ENCODE results near the gene ACOT4.
"Not testable (repeated sequence)": the region's sequence is repeated elsewhere in the genome, so short reads cannot be mapped to it uniquely, and the experiment has no call there.

The ACOT4 gene

GRCh38 chr14:73577214-73577613 lies 14.5 kb upstream of the ACOT4 start:
- DNase-seq (ENCODE audit: low read depth) = not testable (repeated sequence)

DNA sequence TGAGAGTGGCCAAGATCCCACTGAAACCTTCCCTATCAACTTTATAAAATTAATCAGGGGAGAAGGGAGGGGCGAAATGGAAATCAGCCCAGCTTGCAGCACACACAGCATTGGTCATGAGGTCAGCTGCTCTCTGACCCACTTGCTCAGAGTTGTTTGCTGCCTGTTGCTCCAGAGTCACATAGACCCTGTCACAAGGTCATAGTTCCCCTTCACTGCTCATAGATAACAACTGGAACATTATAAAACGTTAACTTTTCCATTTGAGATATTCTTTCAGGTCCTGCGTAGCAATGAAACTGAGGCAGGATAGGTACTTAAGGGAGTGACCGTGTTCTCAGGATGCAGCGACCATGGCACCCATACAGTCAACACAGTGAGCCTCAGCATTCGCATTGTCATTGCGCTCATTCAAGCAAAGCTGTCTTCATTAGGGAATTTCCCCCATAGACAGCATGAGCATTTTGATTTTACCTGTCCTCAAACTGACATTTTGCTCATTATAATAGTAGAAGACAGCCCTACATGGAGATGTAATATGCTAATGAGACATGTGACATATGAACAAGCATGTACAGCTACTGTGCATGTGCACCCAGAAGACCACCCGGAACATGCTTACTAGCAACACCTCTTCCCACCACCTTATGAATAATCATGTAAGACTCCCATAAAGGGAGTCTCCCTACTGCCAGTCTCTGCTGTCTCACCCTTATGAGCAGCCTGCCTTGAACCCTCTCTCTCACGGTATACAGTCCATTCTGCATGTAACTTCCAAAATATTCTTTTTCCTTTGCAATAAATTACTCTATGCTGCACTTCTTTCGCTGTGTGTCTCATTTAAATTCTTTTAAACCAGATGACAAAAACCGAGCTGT lies 9.3 kb upstream of the ACOT4 start:
- DNase-seq (ENCODE audit: low read depth) = not testable (repeated sequence)

GRCh38 chr14:73588695-73589094 lies 3.0 kb upstream of the ACOT4 start:
- DNase-seq (ENCODE audit: low read depth) = no peak

DNA sequence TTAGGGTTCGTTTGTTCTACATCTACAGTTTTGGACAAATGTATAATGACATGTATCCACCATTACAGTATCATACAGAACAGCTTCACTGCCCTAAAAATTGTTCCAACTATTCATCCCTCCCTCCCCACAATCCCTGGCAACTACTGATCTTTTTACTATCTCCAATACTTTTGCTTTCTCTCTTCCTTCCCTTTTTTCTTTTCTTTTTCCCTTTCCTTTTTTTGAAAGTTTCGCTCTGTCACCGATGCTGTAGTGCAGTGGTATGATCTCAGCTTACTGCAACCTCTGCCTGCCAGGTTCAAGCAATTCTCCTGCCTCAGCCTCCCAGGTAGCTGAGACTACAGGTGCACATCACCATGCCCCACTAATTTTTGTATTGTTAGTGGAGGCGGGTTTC lies 2.6 kb upstream of the ACOT4 start:
- DNase-seq (ENCODE audit: low read depth) = no peak

- DNase-seq (ENCODE audit: low read depth) = not testable (repeated sequence)
Observed at GRCh38 chr14:73590673-73591004, 1.0 kb upstream of the ACOT4 start.

- no peak for DNase-seq (ENCODE audit: low read depth)
Observed at GRCh38 chr14:73594491-73594890, 2.8 kb downstream of the ACOT4 start.

DNA sequence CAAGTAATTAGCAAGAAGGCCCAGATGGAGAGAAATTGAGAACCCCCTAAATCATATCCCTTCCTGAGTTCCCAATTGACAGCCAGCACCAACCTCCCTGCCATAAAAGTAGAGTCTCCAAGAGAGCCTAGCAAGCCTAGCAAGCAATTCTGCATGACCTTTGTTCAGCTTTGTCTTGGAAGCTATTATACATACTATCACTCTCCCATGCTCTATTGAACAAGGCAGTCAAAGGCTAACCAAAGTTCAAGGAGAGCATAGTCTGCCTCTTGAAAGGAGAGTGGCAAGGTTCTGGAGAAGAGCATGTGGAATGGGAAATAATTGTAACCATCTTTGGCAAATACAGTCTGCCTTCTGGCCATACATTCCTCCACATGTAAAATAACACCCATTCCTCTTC lies 7.8 kb downstream of the ACOT4 start:
- no peak for DNase-seq (ENCODE audit: low read depth)

- no peak for DNase-seq (ENCODE audit: low read depth)
Observed at GRCh38 chr14:73602994-73603393, 11.3 kb downstream of the ACOT4 start.

DNA sequence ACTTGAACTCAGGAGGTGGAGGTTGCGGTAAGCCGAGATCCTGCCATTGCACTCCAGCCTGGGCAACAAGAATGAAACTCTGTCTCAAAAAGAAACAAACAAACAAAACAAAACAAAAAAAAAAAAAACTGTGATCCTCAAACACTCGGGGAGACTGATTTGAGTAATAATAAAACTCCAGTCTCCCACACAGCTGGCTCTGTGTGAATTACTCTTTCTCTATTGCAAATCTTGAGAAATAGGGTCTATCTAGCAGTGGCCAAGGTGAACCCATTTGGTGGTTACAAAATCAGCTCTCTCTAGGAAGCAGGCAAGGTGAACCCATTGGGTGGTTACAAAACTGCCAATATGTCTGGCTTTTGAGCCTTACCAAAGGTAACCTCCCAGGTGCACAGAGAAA lies 14.6 kb downstream of the ACOT4 start:
- DNase-seq (ENCODE audit: low read depth) = no peak

- no peak for DNase-seq (ENCODE audit: low read depth)
Observed at GRCh38 chr14:73607241-73607640, 15.6 kb downstream of the ACOT4 start.

DNA sequence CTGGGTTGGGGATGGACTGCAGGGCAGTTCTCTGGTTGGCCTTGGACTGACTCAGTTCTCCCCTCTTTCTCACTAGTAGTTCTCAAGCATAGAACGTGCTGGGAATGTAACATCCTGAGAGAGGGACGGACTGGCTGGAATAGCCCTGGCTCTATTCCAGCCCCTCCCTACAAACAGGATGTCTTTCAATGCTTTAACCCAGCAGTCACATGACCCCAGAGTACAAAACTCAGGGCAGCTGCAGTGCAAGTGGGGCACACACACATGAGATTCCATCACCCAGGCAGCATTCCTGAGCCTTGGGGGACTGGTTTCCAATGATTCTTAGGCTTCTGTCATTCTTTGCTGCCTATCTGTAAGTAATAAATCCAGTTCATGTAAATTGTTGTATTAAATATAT lies 19.0 kb downstream of the ACOT4 start:
- no peak for DNase-seq (ENCODE audit: low read depth)

- DNase-seq (ENCODE audit: low read depth) = peak; percentile 42
Observed at GRCh38 chr14:73612339-73613045, 20.8 kb downstream of the ACOT4 start, which contains the start of gene ACOT6. Gene ACOT6 (plus strand): TSS chr14:73612517. CDS start chr14:73612572, 55 bp downstream.

DNA sequence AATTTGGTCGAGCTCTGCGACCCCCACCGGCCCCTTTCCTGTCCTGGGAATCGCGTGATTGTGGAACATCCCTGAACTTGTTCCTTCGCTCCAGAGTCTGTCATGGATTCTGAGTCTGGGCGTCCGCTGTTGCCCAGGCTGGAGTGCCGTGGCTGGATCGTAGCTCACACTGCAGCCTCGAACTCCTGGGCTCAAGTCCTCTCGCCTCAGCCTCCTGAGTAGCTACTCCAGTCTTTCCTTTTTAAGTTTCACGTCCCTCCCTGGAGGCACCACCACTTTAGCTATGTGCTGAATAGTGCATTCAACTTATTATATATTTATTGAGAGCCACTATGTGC lies 21.3 kb downstream of the ACOT4 start:
- DNase-seq (ENCODE audit: low read depth) = no peak

DNA sequence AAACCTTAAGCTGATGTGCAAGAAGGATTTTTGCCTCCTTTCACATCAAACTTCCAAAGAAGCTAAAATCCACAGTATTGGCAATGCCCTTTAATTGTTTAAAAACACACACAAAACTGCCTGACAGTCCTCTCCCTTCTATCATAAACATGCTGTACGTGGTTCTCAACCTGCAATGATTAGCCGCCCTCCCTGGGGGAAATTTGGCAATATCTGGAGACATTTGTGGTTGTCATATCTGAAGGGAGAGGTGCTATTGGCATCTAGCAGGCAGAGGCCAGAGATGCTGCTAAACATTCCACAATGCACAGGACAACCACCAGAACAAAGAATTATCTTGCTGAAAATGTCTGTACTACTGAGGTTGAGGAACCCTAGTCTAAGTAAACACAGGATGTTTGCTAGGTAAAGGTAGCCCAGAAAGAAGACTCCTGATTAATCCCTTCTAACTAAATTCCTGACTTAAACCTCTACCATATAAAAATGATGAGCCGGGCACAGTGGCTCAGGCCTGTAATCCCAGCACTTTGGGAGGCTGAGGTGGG lies 21.8 kb downstream of the ACOT4 start:
- DNase-seq (ENCODE audit: low read depth) = no peak

- DNase-seq (ENCODE audit: low read depth) = no peak
Observed at GRCh38 chr14:73616831-73617230, 25.2 kb downstream of the ACOT4 start.

GRCh38 chr14:73619524-73619923 lies 27.9 kb downstream of the ACOT4 start:
- no peak for DNase-seq (ENCODE audit: low read depth)

DNA sequence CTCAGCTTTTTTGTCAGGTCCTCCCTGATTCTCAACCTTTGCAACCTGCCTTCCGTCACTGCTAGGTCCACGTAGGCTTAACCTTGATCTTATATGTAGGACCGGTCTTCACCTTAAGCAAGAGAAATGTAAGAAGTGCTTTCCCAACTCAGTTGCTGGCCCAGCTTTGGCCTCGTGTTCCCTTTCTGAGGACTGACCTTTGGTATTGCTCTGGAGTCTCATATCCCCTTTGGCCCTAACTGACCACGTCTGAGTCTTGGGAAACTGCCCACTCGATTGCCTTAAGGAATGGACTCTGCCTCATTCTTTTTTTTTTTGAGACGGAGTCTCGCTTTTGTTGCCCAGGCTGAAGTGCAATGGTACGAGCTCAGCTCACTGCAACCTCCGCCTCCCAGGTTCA lies 28.6 kb downstream of the ACOT4 start:
- no peak for DNase-seq (ENCODE audit: low read depth)

- DNase-seq (ENCODE audit: low read depth) = no peak
Observed at GRCh38 chr14:73623504-73624054, 31.9 kb downstream of the ACOT4 start.

DNA sequence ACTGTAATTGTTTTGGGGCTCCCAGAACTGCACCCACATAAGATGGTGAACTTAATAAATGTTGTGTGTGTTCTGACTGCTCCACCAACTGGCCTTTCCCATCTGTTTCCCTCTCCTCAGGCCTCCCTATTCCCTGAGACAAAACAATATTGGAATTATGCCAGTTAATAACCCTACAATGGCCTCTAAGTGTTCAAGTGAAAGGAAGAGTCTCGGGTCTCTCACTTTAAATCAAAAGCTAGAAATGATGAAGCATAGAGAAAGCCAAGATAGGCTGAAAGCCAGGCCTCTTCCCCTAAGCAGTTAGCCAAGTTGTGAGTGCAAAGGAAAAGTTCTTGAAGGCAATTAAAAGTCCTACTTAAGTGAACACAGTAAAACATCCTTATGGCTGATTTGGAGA lies 34.0 kb downstream of the ACOT4 start:
- no peak for DNase-seq (ENCODE audit: low read depth)

DNA sequence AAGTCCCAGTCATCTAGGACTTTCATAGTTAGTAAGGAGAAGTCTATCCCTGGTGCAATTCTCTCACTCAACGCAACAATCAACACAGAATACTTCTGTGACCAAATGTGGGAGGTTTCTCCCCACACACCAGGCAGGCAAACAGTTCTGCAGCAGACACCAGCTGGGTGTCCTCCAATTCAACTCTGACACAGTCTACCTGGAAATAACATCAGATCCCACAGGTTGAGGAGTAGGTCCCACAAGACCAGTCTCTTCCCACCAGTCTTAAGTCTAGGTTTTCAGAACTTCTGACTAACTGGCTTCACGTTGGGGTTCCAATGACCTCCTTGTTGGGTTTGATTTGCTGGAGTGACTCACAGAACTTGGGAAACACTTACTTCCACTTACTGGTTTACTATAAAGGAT lies 35.5 kb downstream of the ACOT4 start:
- DNase-seq (ENCODE audit: low read depth) = no peak

GRCh38 chr14:73630009-73630780 lies 38.5 kb downstream of the ACOT4 start:
- DNase-seq (ENCODE audit: low read depth) = no peak

Measured in T follicular helper cell (primary cell).